Keratinocyte (primary cell): ENCODE measurements around the gene PNKD. TPM values are rescaled to one million over a fixed set of nuclear protein-coding genes. Genes with fewer than 3 reads are reported as not detected.

Source experiments
- DNase-seq: peaks from one replicate; pipeline ENCODE4 v3.0.0-alpha.2; 2011; ENCODE audit warnings: low read depth, missing footprints, low spot score
- FAIRE-seq: peaks from 2 replicates; lab custom pipeline; 2011; peaks lifted over from hg19 to GRCh38; lab: Jason Lieb, UNC
- H2AFZ ChIP-seq: 2 replicates; pipeline ENCODE4 v1.6.0; 2012; ENCODE audit warnings: low read length, control low read depth, inconsistent platforms; ENCODE audit not compliant: control insufficient read depth
- H3K27ac ChIP-seq: 2 replicates; pipeline ENCODE4 v1.5.1; 2011; ENCODE audit warnings: low read length; ENCODE audit not compliant: control insufficient read depth, insufficient read depth
- H3K27me3 ChIP-seq: 3 replicates; pipeline ENCODE4 v1.6.0; 2011; ENCODE audit warnings: low read length; ENCODE audit not compliant: control insufficient read depth, insufficient read depth; ENCODE audit errors: extremely low read depth
- H3K36me3 ChIP-seq, 2 experiments: 2 replicates in 1 of 2; 3 replicates in 1 of 2; pipeline ENCODE4 v1.5.1; 2011; ENCODE audit warnings: low read length in 2 of 2, mild to moderate bottlenecking in 1 of 2; ENCODE audit not compliant: control insufficient read depth in 2 of 2, insufficient read depth in 2 of 2; ENCODE audit errors: extremely low read depth in 1 of 2
- H3K4me1 ChIP-seq: 3 replicates; pipeline ENCODE4 v1.5.1; 2011; ENCODE audit warnings: low read length; ENCODE audit not compliant: control insufficient read depth, insufficient read depth; ENCODE audit errors: extremely low read depth
- H3K4me2 ChIP-seq: 3 replicates; pipeline ENCODE4 v1.6.0; 2011; ENCODE audit warnings: low read depth, low read length; ENCODE audit not compliant: control insufficient read depth, insufficient read depth; ENCODE audit errors: extremely low read depth
- H3K4me3 ChIP-seq, 3 experiments: fragments of 200-600 bp in 1 of 3; sonication (generic) in 1 of 3; 2 replicates in 2 of 3; 3 replicates in 1 of 3; pipeline ENCODE4 v1.5.1; 2011 to 2016; ENCODE audit warnings: low read length in 3 of 3, mild to moderate bottlenecking in 3 of 3, control low read depth in 2 of 3, inconsistent platforms in 1 of 3, low read depth in 1 of 3, mixed read lengths in 1 of 3, mixed run types in 1 of 3, moderate library complexity in 1 of 3; ENCODE audit not compliant: control insufficient read depth in 2 of 3, insufficient read depth in 2 of 3; ENCODE audit errors: extremely low read depth in 1 of 3
- H3K79me2 ChIP-seq: 2 replicates; pipeline ENCODE4 v1.6.0; 2012; ENCODE audit warnings: low read length; ENCODE audit not compliant: control insufficient read depth, insufficient read depth
- H3K9ac ChIP-seq: 3 replicates; pipeline ENCODE4 v1.6.0; 2011; ENCODE audit warnings: low read length; ENCODE audit not compliant: control insufficient read depth, insufficient read depth; ENCODE audit errors: extremely low read depth
- H3K9me1 ChIP-seq: 3 replicates; pipeline ENCODE4 v1.6.0; 2011; ENCODE audit warnings: low read length; ENCODE audit not compliant: control insufficient read depth, insufficient read depth; ENCODE audit errors: extremely low read depth
- H3K9me3 ChIP-seq: 2 replicates; pipeline ENCODE4 v1.5.1; 2012; ENCODE audit warnings: low read depth, low read length; ENCODE audit not compliant: control insufficient read depth
- H4K20me1 ChIP-seq: 3 replicates; pipeline ENCODE4 v1.6.0; 2011; ENCODE audit warnings: low read length; ENCODE audit not compliant: control insufficient read depth, insufficient read depth; ENCODE audit errors: extremely low read depth
- EZH2 ChIP-seq: IDR thresholded peaks from one replicate; pipeline ENCODE4 v1.6.1; 2012; ENCODE audit warnings: inconsistent platforms, mild to moderate bottlenecking, low read length, moderate library complexity
- dilution Hi-C: fragments of 300-500 bp; cut with MboI; formaldehyde crosslinking; loops from one replicate; pipeline ENCODE4 v1.7.0; 2020; ENCODE audit warnings: low sequenced_read_pairs; ENCODE audit not compliant: extremely low pct_ligation_motif_present
- polyA plus RNA-seq, 5 experiments: library from polyadenylated mRNA; depleted of rRNA in 3 of 5; stranded (reverse) in 3 of 5; stranded (forward) in 1 of 5; unstranded in 1 of 5; fragments of >200 nt; gene quantifications; 1 replicate in 1 of 5; 2 replicates in 3 of 5; 3 replicates in 1 of 5; pipeline versions ENCODE4 v1.2.1 to v1.2.3, GENCODE V29; 2011 to 2012; ENCODE audit warnings: missing spikeins in 2 of 5, low read depth in 1 of 5, low replicate concordance in 1 of 5
- TF ChIP-seq, protein P1 (sequence below), 3 experiments: IDR thresholded peaks in 1 of 3; conservative IDR thresholded peaks in 1 of 3; optimal IDR thresholded peaks in 1 of 3; 2 replicates in 2 of 3; 3 replicates in 1 of 3; pipeline versions ENCODE3 to v1.5.1; 2011; ENCODE audit warnings: low read length in 3 of 3, mild to moderate bottlenecking in 3 of 3, moderate library complexity in 2 of 3, control low read depth in 1 of 3, inconsistent platforms in 1 of 3; ENCODE audit not compliant: insufficient read depth in 2 of 3; ENCODE audit errors: extremely low read depth in 1 of 3

PNKD gene
- polyA plus RNA-seq, 1 donor (not counting 4 experiments of a cell fraction or from before 2014, with no cell fraction given) = 22.8 TPM

GRCh38 chr2:218293715-218294429 lies 23.6 kb downstream of the PNKD start:
- peak; percentile 46 for FAIRE-seq
- peaks cover 79% of the 10 kb centered on the region for H3K4me1 ChIP-seq
- dilution Hi-C loops = no loop called here

GRCh38 chr2:218294430-218295022 lies 24.2 kb downstream of the PNKD start:
- DNase-seq = no peak
- H3K4me1 ChIP-seq = peaks cover 78% of the 10 kb centered on the region
- H3K9ac ChIP-seq = peak overlapping the region; percentile 65
- dilution Hi-C loops = no loop called here
- H3K79me2 ChIP-seq = peaks cover 28% of the 10 kb centered on the region
- H3K9me3 ChIP-seq = no peaks in the 10 kb centered on the region
- H3K27ac ChIP-seq = peak overlapping the region; percentile 85
- TF ChIP-seq, protein P1, sequence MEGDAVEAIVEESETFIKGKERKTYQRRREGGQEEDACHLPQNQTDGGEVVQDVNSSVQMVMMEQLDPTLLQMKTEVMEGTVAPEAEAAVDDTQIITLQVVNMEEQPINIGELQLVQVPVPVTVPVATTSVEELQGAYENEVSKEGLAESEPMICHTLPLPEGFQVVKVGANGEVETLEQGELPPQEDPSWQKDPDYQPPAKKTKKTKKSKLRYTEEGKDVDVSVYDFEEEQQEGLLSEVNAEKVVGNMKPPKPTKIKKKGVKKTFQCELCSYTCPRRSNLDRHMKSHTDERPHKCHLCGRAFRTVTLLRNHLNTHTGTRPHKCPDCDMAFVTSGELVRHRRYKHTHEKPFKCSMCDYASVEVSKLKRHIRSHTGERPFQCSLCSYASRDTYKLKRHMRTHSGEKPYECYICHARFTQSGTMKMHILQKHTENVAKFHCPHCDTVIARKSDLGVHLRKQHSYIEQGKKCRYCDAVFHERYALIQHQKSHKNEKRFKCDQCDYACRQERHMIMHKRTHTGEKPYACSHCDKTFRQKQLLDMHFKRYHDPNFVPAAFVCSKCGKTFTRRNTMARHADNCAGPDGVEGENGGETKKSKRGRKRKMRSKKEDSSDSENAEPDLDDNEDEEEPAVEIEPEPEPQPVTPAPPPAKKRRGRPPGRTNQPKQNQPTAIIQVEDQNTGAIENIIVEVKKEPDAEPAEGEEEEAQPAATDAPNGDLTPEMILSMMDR (optimal IDR thresholded peaks at IDR 0.05 in 1 of 3, IDR thresholded peaks at IDR 0.05 in 1 of 3, conservative IDR thresholded peaks at IDR 0.05 in 1 of 3; ENCODE audit: extremely low read depth in 1 of 3, insufficient read depth in 2 of 3, low read length in 3 of 3) = no peak
- TF ChIP-seq EZH2 = no peak
- H3K36me3 ChIP-seq = peaks cover 0 to 4% of the 10 kb centered on the region in 2 experiments
- peak overlapping the region; percentile 86 for H3K4me2 ChIP-seq
- no peak for FAIRE-seq
- H3K27me3 ChIP-seq = no peaks in the 10 kb centered on the region
- H4K20me1 ChIP-seq = peaks cover 3% of the 10 kb centered on the region
- H2AFZ ChIP-seq = peak overlapping the region; percentile 61
- H3K9me1 ChIP-seq = no peaks in the 10 kb centered on the region
- peak overlapping the region in 1 of 3 experiments; percentile 45 for H3K4me3 ChIP-seq

More at GRCh38 chr2:218293715-218294429, 23.6 kb downstream of the PNKD start:
- no peak for DNase-seq
- Histone ChIP-seq H3K4me3 (no peak overlapping the region), H3K27ac (peak overlapping the region; percentile 85), H4K20me1 (peaks cover 3% of the 10 kb centered on the region), H2AFZ (no peak overlapping the region), H3K9me3 (no peaks in the 10 kb centered on the region), H3K36me3 (peaks cover 0 to 4% of the 10 kb centered on the region in 2 experiments), H3K9me1 (no peaks in the 10 kb centered on the region), H3K9ac (peak overlapping the region; percentile 65), H3K27me3 (no peaks in the 10 kb centered on the region), H3K79me2 (peaks cover 33% of the 10 kb centered on the region), H3K4me2 (peak overlapping the region; percentile 86)
- TF ChIP-seq, protein P1 (optimal IDR thresholded peaks at IDR 0.05 in 1 of 3, IDR thresholded peaks at IDR 0.05 in 1 of 3, conservative IDR thresholded peaks at IDR 0.05 in 1 of 3; ENCODE audit: extremely low read depth in 1 of 3, insufficient read depth in 2 of 3, low read length in 3 of 3) = peak in 1 of 3 experiments; percentile 9
- no peak for TF ChIP-seq EZH2
